HG02885 (cell line): ENCODE results near the gene FUOM.

ENCODE experiments used
- ATAC-seq: cut with Tn5 transposase; IDR thresholded peaks from one replicate; pipeline ENCODE4 v1.9.1; 2021; ENCODE audit warnings: mild to moderate bottlenecking; ENCODE audit not compliant: unreplicated experiment, poor library complexity

Gene FUOM

GRCh38 chr10:133316732-133317131 lies 41.1 kb downstream of the FUOM start:
- no peak for ATAC-seq

- no peak for ATAC-seq
These were observed 41.6 kb downstream of the FUOM start for GRCh38 chr10:133316266-133316665.

- no peak for ATAC-seq
These were observed 42.0 kb downstream of the FUOM start for GRCh38 chr10:133315847-133316246.

GRCh38 chr10:133314911-133315310 lies 42.9 kb downstream of the FUOM start:
- no peak for ATAC-seq

GRCh38 chr10:133313192-133313591 lies 44.6 kb downstream of the FUOM start:
- no peak for ATAC-seq

GRCh38 chr10:133312769-133313145 lies 45.1 kb downstream of the FUOM start:
- no peak for ATAC-seq

GRCh38 chr10:133312016-133312768 lies 45.6 kb downstream of the FUOM start:
- no peak for ATAC-seq

GRCh38 chr10:133311570-133311969 lies 46.2 kb downstream of the FUOM start:
- ATAC-seq, result no peak

GRCh38 chr10:133310789-133311188 lies 47.0 kb downstream of the FUOM start:
- ATAC-seq, result no peak

GRCh38 chr10:133310399-133310755 lies 47.4 kb downstream of the FUOM start:
- ATAC-seq, result no peak

- no peak for ATAC-seq
These were observed 48.0 kb downstream of the FUOM start for GRCh38 chr10:133309720-133310398.

GRCh38 chr10:133309100-133309719 lies 48.6 kb downstream of the FUOM start:
- ATAC-seq, result peak; percentile 71

- ATAC-seq, result peak; percentile 74
These were observed 49.3 kb downstream of the FUOM start, which contains the start of the genes TUBGCP2 and ZNF511 for GRCh38 chr10:133308421-133309099. Gene TUBGCP2 (minus strand): TSS chr10:133308872. CDS start chr10:133302941, 5,931 bp downstream. Gene ZNF511 (plus strand): TSS chr10:133308914. CDS start chr10:133308944, 30 bp downstream.

- peak; percentile 36 for ATAC-seq
These were observed 49.9 kb downstream of the FUOM start for GRCh38 chr10:133307776-133308420.

- ATAC-seq, result no peak
These were observed 50.9 kb downstream of the FUOM start for GRCh38 chr10:133306941-133307379.

GRCh38 chr10:133306097-133306476 lies 51.7 kb downstream of the FUOM start:
- ATAC-seq, result no peak
